Aorta (tissue), 5 donors: ENCODE measurements around the gene MT1A. TPM values are rescaled to one million over a fixed set of nuclear protein-coding genes. Genes with fewer than 3 reads are reported as not detected.
"Not testable (repeated sequence)": the region's sequence is repeated elsewhere in the genome, so short reads cannot be mapped to it uniquely, and the experiment has no call there.

ENCODE experiments used
- ATAC-seq: fragments of 200-7000 bp; cut with Tn5 transposase; one replicate; pipeline ENCODE4 v1.9.1; 2022; ENCODE audit warnings: moderate library complexity; ENCODE audit not compliant: low FRiP score
- DNase-seq, 2 donors: peaks; one replicate each; pipeline ENCODE4 v3.0.0-alpha.2; 2020
- H3K27ac ChIP-seq, 2 donors: one replicate each; pipeline ENCODE4 v1.5.1; 2013; ENCODE audit warnings: low read length in 2 of 2, mild to moderate bottlenecking in 2 of 2, moderate library complexity in 2 of 2, control low read depth in 1 of 2, inconsistent platforms in 1 of 2, low read depth in 1 of 2
- H3K27me3 ChIP-seq, 2 donors: one replicate each; pipeline ENCODE4 v1.6.1; 2013; ENCODE audit warnings: control low read depth in 1 of 2, low read length in 1 of 2, mild to moderate bottlenecking in 1 of 2, moderate library complexity in 1 of 2; ENCODE audit not compliant: insufficient read depth in 2 of 2, control insufficient read depth in 1 of 2
- H3K36me3 ChIP-seq, 2 donors: one replicate each; pipeline ENCODE4 v1.6.1; 2013; ENCODE audit warnings: control low read depth in 1 of 2, low read length in 1 of 2, mild to moderate bottlenecking in 1 of 2; ENCODE audit not compliant: insufficient read depth in 2 of 2, control insufficient read depth in 1 of 2
- H3K4me1 ChIP-seq, 2 donors: one replicate each; pipeline ENCODE4 v1.6.1; 2013; ENCODE audit warnings: low read length in 2 of 2, control low read depth in 1 of 2, mild to moderate bottlenecking in 1 of 2, moderate library complexity in 1 of 2; ENCODE audit not compliant: insufficient read depth in 2 of 2, control insufficient read depth in 1 of 2
- H3K4me3 ChIP-seq, 2 donors: one replicate each; pipeline ENCODE4 v1.5.1; 2013; ENCODE audit warnings: low read length in 2 of 2, control low read depth in 1 of 2, mild to moderate bottlenecking in 1 of 2
- H3K9me3 ChIP-seq: one replicate; pipeline ENCODE4 v1.6.1; 2013; ENCODE audit warnings: mild to moderate bottlenecking, low read length; ENCODE audit not compliant: control insufficient read depth
- WGBS, 2 donors: extraction: QIAGEN DNeasy Blood & Tissue Kit; methylation state at CpG; one replicate each; pipeline ENCODE4 v1.1.7; 2013; 5-methylcytosine and 5-hydroxymethylcytosine counted together
- intact Hi-C, 2 donors: fragments of 100-400 bp; cut with DNase I; formaldehyde crosslinking; loops; one replicate each; pipeline versions ENCODE4 v1.14.2 to v1.15.0; 2022
- polyA plus RNA-seq, 2 donors: library from polyadenylated mRNA; stranded (reverse); fragments of 200-250 nt; gene quantifications; one replicate each; pipeline ENCODE4 v1.2.3, GENCODE V29; 2013
- total RNA-seq, 2 donors: library from RNA; stranded (reverse); fragmentation: NEBNext Ultra II Directional; extraction: Animal tissue kit (Norgen Biotek cat#: 25700); gene quantifications; one replicate each; pipeline ENCODE4 v1.2.1, GENCODE V29; 2021
- donor health status: healthy with polysubstance abuse.
- donor health status: Bipolar disorder and iron deficiency.
- donor health status: DM: no; HTN: no; CAD: no.
- donor health status: DM: no; HTN: no; CAD: no.
- donor health status: DM: yes; HTN: yes; CAD: no.

MT1A gene
- total and polyA plus RNA-seq, 4 donors, result 4.6 to 82.2 (median 11.6) TPM

DNA sequence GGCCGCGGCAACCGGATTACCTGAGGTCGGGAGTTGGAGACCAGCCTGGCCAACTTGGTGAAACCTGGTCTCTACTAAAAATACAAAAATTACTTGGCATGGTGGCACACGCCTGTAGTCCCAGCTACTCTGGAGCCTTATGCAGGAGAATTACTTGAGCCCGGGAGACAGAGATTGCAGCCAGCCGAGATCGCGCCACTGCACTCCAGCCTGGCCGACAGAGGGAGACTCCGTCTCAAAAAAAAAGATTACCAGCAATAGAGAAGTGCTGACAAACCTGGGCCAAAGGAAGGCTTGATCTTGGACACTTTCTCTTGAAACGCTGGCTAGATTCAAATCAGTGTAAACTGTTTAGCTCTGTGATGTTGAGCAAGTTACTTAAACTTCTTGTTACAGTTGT, 35.5 kb downstream of the MT1A start:
- intact Hi-C loops, result loop anchor here in 1 of 2 donors (2.0 kb wide), 1 partner anchor 29 kb away; no protein-coding TSS in a partner anchor
- Histone ChIP-seq H3K27ac (no peak overlapping the region), H3K27me3 (no peaks in the 10 kb centered on the region), H3K4me3 (no peak overlapping the region), H3K4me1 (no peaks in the 10 kb centered on the region), H3K36me3 (no peaks in the 10 kb centered on the region), H3K9me3 (no peaks in the 10 kb centered on the region)
- no peak for ATAC-seq
- no peak for DNase-seq
- 44 to 46% methylated on average over 12 of the region's 12 CpGs for WGBS, 2 donors

DNA sequence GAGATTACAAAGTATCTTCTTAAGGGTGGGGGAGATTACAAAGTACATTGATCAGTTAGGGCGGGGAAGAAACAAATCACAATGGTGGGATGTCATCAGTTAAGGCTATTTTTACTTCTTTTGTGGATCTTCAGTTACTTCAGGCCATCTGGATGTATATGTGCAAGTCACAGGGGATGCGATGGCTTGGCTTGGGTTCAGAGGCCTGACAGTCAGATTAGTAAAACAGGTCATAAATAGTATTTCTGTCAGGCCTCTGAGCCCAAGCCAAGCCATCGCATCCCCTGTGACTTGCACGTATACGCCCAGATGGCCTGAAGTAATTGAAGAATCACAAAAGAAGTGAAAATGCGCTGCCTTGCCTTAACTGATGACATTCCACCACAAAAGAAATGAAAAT, 36.1 kb downstream of the MT1A start:
- H3K27ac ChIP-seq, H3K4me3 ChIP-seq, H3K36me3 ChIP-seq, H3K4me1 ChIP-seq, ATAC-seq, H3K27me3 ChIP-seq, H3K9me3 ChIP-seq, DNase-seq: not testable (repeated sequence)
- intact Hi-C loops, result loop anchor here in 1 of 2 donors (2.0 kb wide), 1 partner anchor 28 kb away; no protein-coding TSS in a partner anchor
- 94 to 96% methylated on average over 6 of the region's 6 CpGs for WGBS, 2 donors

DNA sequence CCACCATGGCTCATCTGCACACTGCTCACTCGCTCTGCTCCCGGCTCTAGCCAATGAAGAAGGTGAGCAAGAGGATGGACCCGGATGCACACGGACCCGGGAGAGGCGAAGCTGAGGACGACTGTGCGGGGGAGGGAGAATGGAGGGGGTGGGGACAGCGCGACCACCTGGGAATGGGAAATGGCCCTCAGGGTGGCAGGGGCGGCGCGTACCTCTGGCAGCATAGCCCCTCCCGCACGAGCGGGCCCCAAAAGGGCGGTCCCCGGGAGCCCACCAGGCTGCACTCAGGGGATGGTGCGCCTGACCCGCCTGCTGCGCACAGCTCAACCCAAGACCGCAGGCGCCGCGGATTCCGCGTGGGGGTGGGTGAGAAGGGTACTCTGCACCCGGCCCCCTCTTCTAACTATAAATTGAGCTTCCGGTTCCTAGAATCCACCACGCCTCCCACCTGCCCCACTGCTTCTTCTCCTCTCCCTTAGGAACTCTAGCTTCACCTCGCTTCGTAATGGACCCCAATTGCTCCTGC, 37.3 kb downstream of the MT1A start:
- intact Hi-C loops, result loop anchor here in 1 of 2 donors (2.0 kb wide), 1 partner anchor 27 kb away; no protein-coding TSS in a partner anchor
- Histone ChIP-seq H3K27me3 (no peaks in the 10 kb centered on the region), H3K4me3 (no peak overlapping the region), H3K36me3 (no peaks in the 10 kb centered on the region), H3K9me3 (no peaks in the 10 kb centered on the region), H3K27ac (no peak overlapping the region), H3K4me1 (no peaks in the 10 kb centered on the region)
- no peak for DNase-seq
- ATAC-seq, result peak; percentile 53
- WGBS, 2 donors, result 8 to 9% methylated on average over 18 to 32 of the region's 32 CpGs

DNA sequence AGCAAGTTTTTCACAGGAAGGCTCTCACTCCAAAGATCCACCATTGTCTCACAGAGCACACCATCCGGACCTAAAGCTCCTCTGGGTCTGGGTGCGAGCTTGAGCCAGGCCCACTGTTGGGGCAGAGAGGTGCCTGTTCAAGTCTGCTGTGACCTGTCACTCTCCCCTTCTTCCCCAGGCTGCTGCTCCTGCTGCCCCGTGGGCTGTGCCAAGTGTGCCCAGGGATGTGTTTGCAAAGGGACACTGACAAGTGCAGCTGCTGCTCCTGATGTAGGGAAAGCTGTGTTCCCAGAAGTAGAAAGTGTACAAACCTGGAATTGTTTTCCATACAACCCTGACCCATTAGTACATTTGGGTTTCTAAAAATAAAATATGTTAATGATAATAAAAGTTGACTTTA, 39.0 kb downstream of the MT1A start:
- Histone ChIP-seq H3K4me3 (no peak overlapping the region), H3K9me3 (no peaks in the 10 kb centered on the region), H3K4me1 (no peaks in the 10 kb centered on the region), H3K36me3 (no peaks in the 10 kb centered on the region), H3K27ac (no peak overlapping the region), H3K27me3 (no peaks in the 10 kb centered on the region)
- ATAC-seq (no peak), DNase-seq (no peak)
- intact Hi-C loops, result no loop called here
- 62 to 64% methylated on average over 3 of the region's 3 CpGs for WGBS, 2 donors

DNA sequence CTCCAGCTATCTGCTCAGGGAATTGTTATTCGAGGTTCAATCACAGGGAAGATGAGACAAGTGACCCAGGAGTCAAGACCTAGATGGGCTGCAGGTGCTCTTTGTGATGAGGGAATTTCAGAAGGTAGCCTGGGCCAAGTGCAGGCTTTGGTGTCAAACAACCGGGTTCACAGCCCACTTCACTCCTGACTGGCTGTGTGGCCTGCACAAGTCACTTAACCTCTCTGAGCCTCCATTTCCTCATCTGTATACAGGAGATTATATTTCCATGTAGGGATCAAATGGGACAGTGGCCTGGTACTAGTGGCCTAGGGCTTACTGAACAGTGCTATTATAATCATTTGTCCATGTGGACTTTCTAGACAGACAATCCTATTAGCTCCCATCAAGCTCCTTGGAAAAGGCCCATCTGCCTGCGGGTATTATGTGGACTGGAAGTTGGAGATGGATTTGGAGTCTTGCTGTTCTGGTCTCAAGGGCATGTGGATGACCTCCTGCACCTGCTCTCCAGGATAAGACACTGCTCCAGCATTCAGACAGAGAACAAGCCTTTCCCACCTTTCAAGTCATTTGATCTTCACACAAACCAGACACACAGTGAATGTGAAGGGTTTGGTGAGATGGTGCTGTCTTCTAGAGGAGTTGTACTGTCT, 40.7 kb downstream of the MT1A start:
- no peaks in the 10 kb centered on the region for H3K9me3 ChIP-seq
- no peak overlapping the region for H3K4me3 ChIP-seq
- intact Hi-C loops, result no loop called here
- no peak for ATAC-seq
- 95 to 96% methylated on average over 3 of the region's 3 CpGs for WGBS, 2 donors
- no peaks in the 10 kb centered on the region for H3K36me3 ChIP-seq
- H3K4me1 ChIP-seq, result no peaks in the 10 kb centered on the region
- no peak overlapping the region for H3K27ac ChIP-seq
- no peaks in the 10 kb centered on the region for H3K27me3 ChIP-seq
- DNase-seq, result no peak

DNA sequence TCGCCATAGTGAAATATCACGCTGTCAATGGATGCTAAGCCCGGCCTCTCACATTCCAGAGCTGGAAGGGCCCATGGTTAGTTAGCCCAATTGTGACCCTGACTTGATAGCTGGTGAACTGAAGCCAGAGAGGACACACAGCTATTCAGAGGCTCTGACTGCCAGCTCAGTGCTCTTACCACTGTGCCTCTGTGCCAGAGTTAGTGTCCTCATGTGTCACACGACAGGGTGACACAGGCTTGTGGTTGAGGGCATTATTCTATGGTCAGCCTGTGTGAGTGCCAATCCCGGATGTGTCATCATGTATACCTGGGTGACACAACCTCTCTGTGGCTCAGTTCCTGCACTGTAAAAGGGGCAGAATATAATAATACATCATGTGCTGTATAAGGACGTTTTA, 41.4 kb downstream of the MT1A start:
- Histone ChIP-seq H3K4me3 (no peak overlapping the region), H3K9me3 (no peaks in the 10 kb centered on the region), H3K36me3 (no peaks in the 10 kb centered on the region), H3K27me3 (no peaks in the 10 kb centered on the region), H3K4me1 (no peaks in the 10 kb centered on the region), H3K27ac (no peak overlapping the region)
- intact Hi-C loops, result loop anchor here (5.0 kb wide), 2 partner anchors 38 to 73 kb away; partner anchors contain the start of gene MT2A (in 1 of the 2)
- ATAC-seq (no peak), DNase-seq (no peak)
- 90 to 96% methylated on average over 6 of the region's 6 CpGs for WGBS, 2 donors

DNA sequence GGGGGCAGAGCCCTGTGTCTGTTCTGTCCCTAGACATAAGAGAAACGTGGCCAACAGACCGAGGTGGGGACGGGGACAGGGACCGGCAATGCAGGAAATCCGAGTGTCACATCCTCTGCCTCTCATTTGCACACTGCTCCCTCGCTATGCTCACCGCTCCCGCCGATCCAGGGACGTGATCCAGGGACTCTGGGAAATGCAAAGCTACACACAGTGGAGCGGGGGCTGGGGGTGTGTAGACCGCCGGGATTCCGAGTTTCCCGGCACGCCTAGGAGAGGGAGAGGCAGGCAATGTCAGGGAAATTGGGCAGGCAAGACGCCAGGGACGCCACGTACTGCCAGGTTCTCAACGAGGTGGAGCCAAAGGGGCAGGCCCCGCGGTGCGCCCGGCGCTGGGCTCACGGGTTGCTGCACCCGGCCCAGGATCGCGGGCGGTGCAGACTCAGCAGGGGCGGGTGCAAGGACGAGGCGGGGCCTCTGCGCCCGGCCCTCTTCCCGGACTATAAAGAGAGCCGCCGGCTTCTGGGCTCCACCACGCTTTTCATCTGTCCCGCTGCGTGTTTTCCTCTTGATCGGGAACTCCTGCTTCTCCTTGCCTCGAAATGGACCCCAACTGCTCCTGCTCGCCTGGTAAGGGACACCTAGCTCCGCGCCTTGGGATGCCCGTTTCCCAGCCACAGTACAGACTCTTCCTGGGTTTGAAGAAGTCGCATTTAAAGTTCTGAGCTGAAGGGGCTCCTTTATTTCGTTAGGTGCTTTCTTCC, 43.7 kb downstream of the MT1A start, which contains the start of gene MT1X:
Gene MT1X (plus strand): TSS at position 532 of the 764 bp plus-strand sequence. CDS start 71 bp downstream, at position 603.
- WGBS, 2 donors, result 0% methylated on average over 46 to 49 of the region's 49 CpGs
- DNase-seq (peak; percentile 96 to 97), ATAC-seq (peak; percentile 98)
- peak within 1 kb of the TSS; percentile 55 to 66 for H3K4me3 ChIP-seq
- no peaks in the 10 kb centered on the region for H3K27me3 ChIP-seq
- peak within 1 kb of the TSS in 1 of 2 donors; percentile 48 for H3K27ac ChIP-seq
- H3K36me3 ChIP-seq, result no peaks in the 10 kb centered on the region
- no peaks in the 10 kb centered on the region for H3K4me1 ChIP-seq
- intact Hi-C loops, result loop anchor here (5.0 kb wide), 2 partner anchors 40 to 75 kb away; partner anchors contain the start of gene MT2A (in 1 of the 2)
- no peaks in the 10 kb centered on the region for H3K9me3 ChIP-seq

DNA sequence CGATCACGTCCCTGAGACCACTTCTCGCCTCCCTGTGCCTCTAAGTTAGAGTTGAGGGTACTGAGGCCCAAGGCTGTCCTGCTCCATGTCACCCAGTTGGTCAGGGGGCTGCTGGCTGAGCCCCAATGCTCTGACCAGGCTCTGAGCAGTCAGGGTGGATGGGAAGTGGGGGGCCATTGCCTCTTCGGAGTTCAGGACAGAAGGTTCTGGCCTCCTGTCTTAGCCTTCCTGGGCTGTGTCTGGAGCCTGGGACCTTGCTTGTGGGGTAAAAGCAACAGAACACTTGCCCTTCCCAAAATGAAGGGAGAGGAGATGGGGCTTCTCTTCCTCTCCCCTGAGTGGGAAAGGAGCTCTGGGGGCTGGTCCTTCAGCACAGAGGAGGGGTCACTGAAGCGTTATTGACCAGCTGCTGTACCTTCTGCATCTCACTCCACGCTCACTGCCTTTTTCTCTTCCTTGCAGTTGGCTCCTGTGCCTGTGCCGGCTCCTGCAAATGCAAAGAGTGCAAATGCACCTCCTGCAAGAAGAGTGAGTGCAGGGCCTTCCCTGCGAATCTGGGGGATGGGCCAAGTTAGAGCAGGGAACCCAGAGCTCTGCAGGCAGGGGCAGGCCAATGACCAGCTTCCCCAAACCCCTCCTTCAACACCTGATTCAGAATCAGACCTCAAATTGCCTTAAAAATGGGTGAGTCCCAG, 44.4 kb downstream of the MT1A start:
- intact Hi-C loops, result loop anchor here (5.0 kb wide), 2 partner anchors 41 to 76 kb away; partner anchors contain the start of gene MT2A (in 1 of the 2)
- WGBS, 2 donors, result 6% methylated on average over 8 of the region's 8 CpGs
- H3K36me3 ChIP-seq, result no peaks in the 10 kb centered on the region
- no peaks in the 10 kb centered on the region for H3K4me1 ChIP-seq
- H3K27me3 ChIP-seq, result no peaks in the 10 kb centered on the region
- H3K27ac ChIP-seq, result peak overlapping the region in 1 of 2 donors; percentile 48
- H3K9me3 ChIP-seq, result no peaks in the 10 kb centered on the region
- ATAC-seq (peak; percentile 23), DNase-seq (no peak)
- H3K4me3 ChIP-seq, result peak overlapping the region; percentile 55 to 66
